Fibroblast of peridontal ligament (primary cell): Measurements from ENCODE around the gene CDK17.
"Not testable (repeated sequence)": the region's sequence is repeated elsewhere in the genome, so short reads cannot be mapped to it uniquely, and the experiment has no call there.

ENCODE experiments used
- DNase-seq: peaks from one replicate; pipeline ENCODE4 v3.0.0-alpha.2; 2010; ENCODE audit errors: extremely low read depth

Gene CDK17

DNA sequence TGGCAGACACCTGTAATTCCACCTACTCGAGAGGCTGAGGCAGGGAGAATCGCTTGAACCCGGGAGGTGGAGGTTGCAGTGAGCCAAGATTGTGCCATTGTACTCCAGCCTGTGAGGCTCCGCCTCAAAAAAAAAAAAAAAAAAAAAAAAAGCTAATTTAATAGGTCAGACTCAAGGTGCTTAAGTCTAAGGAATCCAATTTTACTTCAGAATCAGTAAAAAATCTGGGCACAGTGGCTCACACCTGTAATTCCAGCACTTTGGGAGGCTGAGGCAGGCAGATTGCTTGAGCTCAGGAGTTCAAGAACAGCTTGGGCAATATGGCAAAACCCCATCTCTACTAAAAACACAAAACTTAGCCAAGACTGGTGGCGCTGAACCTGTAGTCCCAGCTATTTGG, 7.0 kb downstream of the CDK17 start:
- not testable (repeated sequence) for DNase-seq

DNA sequence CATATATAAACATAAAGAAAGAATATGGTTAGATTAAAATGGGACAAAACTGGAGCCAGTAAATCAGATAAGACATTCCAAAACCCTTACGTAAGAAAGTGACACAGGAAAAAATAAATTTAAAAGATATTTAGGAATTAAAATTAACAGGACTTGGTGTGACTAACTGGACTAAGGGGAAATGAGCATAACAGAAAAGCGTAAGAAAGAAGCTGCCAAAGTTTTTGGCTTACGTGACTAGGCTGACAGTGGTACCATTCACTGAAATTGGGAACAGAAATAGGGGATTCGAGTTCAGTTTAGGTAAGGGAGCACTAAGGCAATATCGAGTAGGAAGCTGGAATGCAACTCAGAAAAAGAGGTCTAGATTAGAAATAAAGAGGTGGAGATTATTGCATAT, 7.8 kb downstream of the CDK17 start:
- no peak for DNase-seq

DNA sequence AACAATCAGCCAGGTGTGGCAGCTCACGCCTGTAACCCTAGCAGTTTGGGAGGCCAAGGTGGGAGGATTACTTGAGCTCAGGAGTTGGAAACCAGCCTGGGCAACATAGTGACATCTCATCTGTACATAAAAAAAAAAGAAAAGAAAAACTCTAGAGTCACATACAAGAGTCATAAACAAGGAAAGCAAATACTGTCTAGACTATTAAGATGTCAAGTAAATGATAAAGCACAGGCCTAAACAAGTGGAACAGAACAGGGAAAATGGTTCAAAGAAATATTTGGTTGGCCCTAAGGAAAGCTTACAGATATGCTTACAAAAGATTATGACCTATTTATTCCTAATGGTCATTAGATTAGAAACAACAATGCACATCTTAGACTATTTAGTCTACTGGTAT, 12.3 kb downstream of the CDK17 start:
- no peak for DNase-seq

DNA sequence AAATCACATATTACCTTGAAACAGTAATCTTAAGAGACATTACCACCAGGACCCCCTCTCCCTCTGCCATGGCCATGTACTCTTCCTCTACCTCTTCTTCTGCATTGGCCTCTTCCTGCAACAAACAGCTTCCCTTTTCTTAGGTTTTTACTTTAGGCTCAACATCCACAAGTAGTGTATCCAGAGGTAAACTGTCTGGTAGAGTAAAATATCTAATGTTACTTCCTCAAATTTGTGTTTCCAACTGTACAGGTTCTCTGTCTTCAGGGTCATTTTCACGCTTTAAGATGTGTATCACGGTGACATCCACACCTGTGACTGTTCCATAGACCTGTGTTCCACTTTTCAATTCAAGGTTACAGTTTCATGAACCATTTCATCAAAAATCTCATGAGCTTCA, 13.4 kb downstream of the CDK17 start:
- DNase-seq, result no peak

DNA sequence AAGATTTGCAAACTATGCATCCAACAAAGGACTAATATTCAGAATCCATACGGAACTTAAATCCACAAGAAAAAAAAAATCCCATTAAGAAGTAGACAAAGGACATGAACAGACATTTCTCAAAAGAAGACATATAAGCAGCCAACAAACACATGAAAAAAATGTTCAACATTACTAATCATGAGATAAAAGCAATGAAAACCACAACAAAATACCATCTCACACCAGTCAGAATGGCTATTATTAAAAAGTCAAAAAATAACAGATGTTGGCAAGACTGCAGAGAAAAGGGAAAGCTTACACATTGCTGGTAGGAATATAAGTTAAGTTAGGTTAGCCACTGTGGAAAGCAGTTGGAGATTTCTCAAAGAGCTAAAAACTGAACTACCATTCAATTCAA, 16.2 kb downstream of the CDK17 start:
- no peak for DNase-seq

DNA sequence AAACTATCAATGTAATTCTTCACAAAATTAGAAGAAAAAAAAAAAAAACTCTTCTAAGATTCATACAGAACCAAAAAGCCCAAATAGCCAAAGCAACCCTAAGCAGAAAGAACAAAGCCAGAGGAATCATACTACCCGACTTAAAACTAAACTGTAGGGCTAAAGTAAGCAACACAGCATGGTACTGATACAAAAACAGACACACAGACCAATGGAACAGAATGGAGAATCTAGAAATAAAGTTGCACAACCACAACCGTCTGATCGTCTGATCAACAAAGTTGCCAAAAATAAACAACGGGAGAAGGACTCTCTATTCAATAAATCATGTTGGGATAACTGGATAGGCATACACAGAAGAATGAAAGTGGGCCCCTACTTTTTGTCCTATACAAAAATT, 16.9 kb downstream of the CDK17 start:
- DNase-seq, result no peak

DNA sequence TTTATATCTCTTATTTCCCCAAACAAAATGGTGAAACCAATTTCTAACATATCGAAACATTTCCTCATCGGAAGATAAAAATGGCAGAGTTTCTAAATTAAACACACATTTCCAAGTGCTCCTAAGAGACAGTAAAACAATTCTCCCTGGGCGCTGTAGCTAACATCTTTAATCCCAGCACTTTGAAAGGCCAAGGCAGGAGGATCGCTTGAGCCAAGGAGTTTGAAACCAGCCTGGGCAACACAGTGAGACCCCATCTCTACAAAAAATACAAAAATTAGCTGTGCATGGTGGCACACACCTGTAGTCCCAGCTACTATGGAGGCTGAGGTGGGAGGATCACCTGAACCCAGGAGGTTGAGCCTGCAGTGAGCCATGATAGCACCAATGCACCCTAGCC, 20.5 kb downstream of the CDK17 start:
- not testable (repeated sequence) for DNase-seq

GRCh38 chr12:96378319-96378718, 21.9 kb downstream of the CDK17 start:
- DNase-seq, result no peak

- DNase-seq, result no peak
These were observed 23.4 kb downstream of the CDK17 start for GRCh38 chr12:96376865-96377264.

- no peak for DNase-seq
These were observed 24.2 kb downstream of the CDK17 start for GRCh38 chr12:96375841-96376604.

- DNase-seq, result no peak
These were observed 25.1 kb downstream of the CDK17 start for GRCh38 chr12:96375170-96375569.

GRCh38 chr12:96371790-96372699, 28.2 kb downstream of the CDK17 start:
- DNase-seq, result peak; percentile 58

- no peak for DNase-seq
These were observed 29.0 kb downstream of the CDK17 start for GRCh38 chr12:96371138-96371789.

- no peak for DNase-seq
These were observed 31.6 kb downstream of the CDK17 start for GRCh38 chr12:96368687-96369086.

DNA sequence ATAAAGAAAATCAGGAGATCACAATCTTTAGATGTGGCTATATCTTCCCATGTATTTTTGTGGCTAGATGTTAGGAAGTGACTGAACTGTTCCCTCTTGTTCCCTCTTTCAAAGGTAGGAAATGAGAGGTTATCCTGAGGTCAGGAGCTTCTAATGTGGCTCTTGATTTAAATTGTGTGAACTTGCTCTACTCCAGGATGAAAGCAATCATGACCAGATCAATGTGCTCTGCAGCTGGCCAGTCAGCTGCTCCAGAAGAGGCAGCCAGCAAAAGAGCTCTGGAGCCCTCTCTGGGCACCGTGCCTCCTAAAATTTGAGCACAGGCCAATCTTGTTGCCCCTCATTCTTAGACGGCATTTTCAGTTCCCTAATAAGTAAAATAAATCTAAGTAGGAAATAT, 32.0 kb downstream of the CDK17 start:
- DNase-seq, result peak; percentile 42

GRCh38 chr12:96366381-96366654, 33.9 kb downstream of the CDK17 start:
- DNase-seq, result no peak

GRCh38 chr12:96365604-96366380, 34.4 kb downstream of the CDK17 start:
- no peak for DNase-seq

- DNase-seq, result no peak
These were observed 36.0 kb downstream of the CDK17 start for GRCh38 chr12:96364092-96364700.

DNA sequence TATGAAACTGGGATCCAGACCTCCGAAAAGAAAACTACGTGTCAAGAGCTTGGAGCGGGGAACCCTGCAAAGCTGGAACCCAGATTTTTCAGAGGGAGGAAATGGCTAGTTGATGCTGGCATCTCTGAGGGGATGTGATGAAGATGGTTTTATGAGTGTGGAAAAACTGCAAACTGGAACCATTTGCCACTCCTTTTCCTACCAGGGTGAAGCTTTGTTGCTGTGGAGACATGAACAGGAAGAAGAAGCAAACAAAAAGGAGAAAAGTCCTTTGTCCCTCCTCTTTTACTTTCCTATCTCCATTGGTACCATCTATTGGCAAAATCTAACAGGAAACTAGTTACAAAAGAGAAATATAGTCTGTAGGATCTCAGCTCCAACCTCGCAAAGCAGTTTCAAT, 39.2 kb downstream of the CDK17 start:
- DNase-seq, result no peak

- no peak for DNase-seq
These were observed 39.7 kb downstream of the CDK17 start for GRCh38 chr12:96360550-96360949.

- DNase-seq, result no peak
These were observed 40.9 kb downstream of the CDK17 start for GRCh38 chr12:96359328-96359727.

DNA sequence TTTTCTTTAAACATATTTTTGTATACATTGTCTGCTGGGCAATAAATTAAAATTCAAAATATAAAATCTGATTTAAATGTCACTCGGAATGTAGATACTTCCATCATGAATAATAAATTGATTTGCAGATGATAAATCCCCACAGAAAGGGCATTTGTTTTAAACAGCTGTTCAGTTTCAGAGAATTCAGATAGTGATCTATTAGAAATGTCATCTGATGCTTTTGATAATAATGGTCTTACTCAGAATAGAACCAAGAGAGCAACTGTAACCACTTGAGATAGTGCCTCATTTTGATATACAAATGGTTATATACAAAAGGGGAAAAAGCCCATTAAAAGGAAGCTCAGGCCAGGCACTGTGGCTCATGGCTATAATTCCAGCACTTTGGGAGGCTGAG, 43.4 kb downstream of the CDK17 start:
- DNase-seq, result no peak
